Keratinocyte (primary cell): Measurements from ENCODE around the gene UBE2O. TPM values are rescaled to one million over a fixed set of nuclear protein-coding genes. Genes with fewer than 3 reads are reported as not detected.

ENCODE experiments used
- DNase-seq: peaks from one replicate; pipeline ENCODE4 v3.0.0-alpha.2; 2011; ENCODE audit warnings: low read depth, missing footprints, low spot score
- FAIRE-seq: peaks from 2 replicates; lab custom pipeline; 2011; peaks lifted over from hg19 to GRCh38; lab: Jason Lieb, UNC
- H2AFZ ChIP-seq: 2 replicates; pipeline ENCODE4 v1.6.0; 2012; ENCODE audit warnings: low read length, control low read depth, inconsistent platforms; ENCODE audit not compliant: control insufficient read depth
- H3K27ac ChIP-seq: 2 replicates; pipeline ENCODE4 v1.5.1; 2011; ENCODE audit warnings: low read length; ENCODE audit not compliant: control insufficient read depth, insufficient read depth
- H3K27me3 ChIP-seq: 3 replicates; pipeline ENCODE4 v1.6.0; 2011; ENCODE audit warnings: low read length; ENCODE audit not compliant: control insufficient read depth, insufficient read depth; ENCODE audit errors: extremely low read depth
- H3K36me3 ChIP-seq, 2 experiments: 2 replicates in 1 of 2; 3 replicates in 1 of 2; pipeline ENCODE4 v1.5.1; 2011; ENCODE audit warnings: low read length in 2 of 2, mild to moderate bottlenecking in 1 of 2; ENCODE audit not compliant: control insufficient read depth in 2 of 2, insufficient read depth in 2 of 2; ENCODE audit errors: extremely low read depth in 1 of 2
- H3K4me1 ChIP-seq: 3 replicates; pipeline ENCODE4 v1.5.1; 2011; ENCODE audit warnings: low read length; ENCODE audit not compliant: control insufficient read depth, insufficient read depth; ENCODE audit errors: extremely low read depth
- H3K4me2 ChIP-seq: 3 replicates; pipeline ENCODE4 v1.6.0; 2011; ENCODE audit warnings: low read depth, low read length; ENCODE audit not compliant: control insufficient read depth, insufficient read depth; ENCODE audit errors: extremely low read depth
- H3K4me3 ChIP-seq, 3 experiments: fragments of 200-600 bp in 1 of 3; sonication (generic) in 1 of 3; 2 replicates in 2 of 3; 3 replicates in 1 of 3; pipeline ENCODE4 v1.5.1; 2011 to 2016; ENCODE audit warnings: low read length in 3 of 3, mild to moderate bottlenecking in 3 of 3, control low read depth in 2 of 3, inconsistent platforms in 1 of 3, low read depth in 1 of 3, mixed read lengths in 1 of 3, mixed run types in 1 of 3, moderate library complexity in 1 of 3; ENCODE audit not compliant: control insufficient read depth in 2 of 3, insufficient read depth in 2 of 3; ENCODE audit errors: extremely low read depth in 1 of 3
- H3K79me2 ChIP-seq: 2 replicates; pipeline ENCODE4 v1.6.0; 2012; ENCODE audit warnings: low read length; ENCODE audit not compliant: control insufficient read depth, insufficient read depth
- H3K9ac ChIP-seq: 3 replicates; pipeline ENCODE4 v1.6.0; 2011; ENCODE audit warnings: low read length; ENCODE audit not compliant: control insufficient read depth, insufficient read depth; ENCODE audit errors: extremely low read depth
- H3K9me1 ChIP-seq: 3 replicates; pipeline ENCODE4 v1.6.0; 2011; ENCODE audit warnings: low read length; ENCODE audit not compliant: control insufficient read depth, insufficient read depth; ENCODE audit errors: extremely low read depth
- H3K9me3 ChIP-seq: 2 replicates; pipeline ENCODE4 v1.5.1; 2012; ENCODE audit warnings: low read depth, low read length; ENCODE audit not compliant: control insufficient read depth
- H4K20me1 ChIP-seq: 3 replicates; pipeline ENCODE4 v1.6.0; 2011; ENCODE audit warnings: low read length; ENCODE audit not compliant: control insufficient read depth, insufficient read depth; ENCODE audit errors: extremely low read depth
- EZH2 ChIP-seq: IDR thresholded peaks from one replicate; pipeline ENCODE4 v1.6.1; 2012; ENCODE audit warnings: inconsistent platforms, mild to moderate bottlenecking, low read length, moderate library complexity
- dilution Hi-C: fragments of 300-500 bp; cut with MboI; formaldehyde crosslinking; loops from one replicate; pipeline ENCODE4 v1.7.0; 2020; ENCODE audit warnings: low sequenced_read_pairs; ENCODE audit not compliant: extremely low pct_ligation_motif_present
- polyA plus RNA-seq, 5 experiments: library from polyadenylated mRNA; depleted of rRNA in 3 of 5; stranded (reverse) in 3 of 5; stranded (forward) in 1 of 5; unstranded in 1 of 5; fragments of >200 nt; gene quantifications; 1 replicate in 1 of 5; 2 replicates in 3 of 5; 3 replicates in 1 of 5; pipeline versions ENCODE4 v1.2.1 to v1.2.3, GENCODE V29; 2011 to 2012; ENCODE audit warnings: missing spikeins in 2 of 5, low read depth in 1 of 5, low replicate concordance in 1 of 5
- TF ChIP-seq, protein P1 (sequence below), 3 experiments: IDR thresholded peaks in 1 of 3; conservative IDR thresholded peaks in 1 of 3; optimal IDR thresholded peaks in 1 of 3; 2 replicates in 2 of 3; 3 replicates in 1 of 3; pipeline versions ENCODE3 to v1.5.1; 2011; ENCODE audit warnings: low read length in 3 of 3, mild to moderate bottlenecking in 3 of 3, moderate library complexity in 2 of 3, control low read depth in 1 of 3, inconsistent platforms in 1 of 3; ENCODE audit not compliant: insufficient read depth in 2 of 3; ENCODE audit errors: extremely low read depth in 1 of 3

Gene UBE2O
- polyA plus RNA-seq, 1 donor (not counting 4 experiments of a cell fraction or from before 2014, with no cell fraction given) = 10.9 TPM

DNA sequence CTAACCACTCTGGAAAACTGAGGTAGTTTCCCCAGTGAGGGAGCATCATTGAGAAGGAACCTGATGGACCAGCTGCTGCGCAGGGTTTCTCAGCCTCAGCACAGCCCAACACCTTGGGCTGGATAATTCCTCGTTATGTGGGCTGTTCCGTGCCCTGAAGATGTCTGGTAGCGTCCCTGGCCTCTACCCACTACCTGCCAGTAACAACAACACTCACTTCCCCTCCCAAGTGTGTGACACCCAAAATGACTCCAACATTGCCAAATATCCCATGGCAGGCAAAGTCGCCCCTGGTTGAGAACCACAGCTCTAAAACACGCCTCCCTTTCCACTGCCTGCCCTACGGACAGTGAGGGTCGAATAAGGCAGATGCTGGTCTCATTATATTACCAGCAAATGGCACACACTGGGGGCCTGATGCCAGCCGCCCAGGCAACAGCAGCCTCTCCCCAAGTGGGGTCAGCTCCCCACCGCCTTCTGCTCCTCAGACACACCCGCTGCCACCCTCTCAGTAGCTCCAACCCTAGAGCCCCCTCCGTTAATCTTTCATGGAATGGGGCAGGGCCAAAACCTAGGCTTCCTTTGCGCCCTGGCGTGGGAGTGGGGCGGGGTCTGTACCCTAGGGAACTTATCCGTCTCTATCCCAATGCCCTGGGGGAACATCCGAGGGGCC lies 47.3 kb upstream of the UBE2O start:
- Histone ChIP-seq H2AFZ (no peak overlapping the region), H3K27ac (peak overlapping the region; percentile 91), H3K9me3 (no peaks in the 10 kb centered on the region), H3K4me1 (peaks cover 33% of the 10 kb centered on the region), H3K79me2 (peaks cover 53% of the 10 kb centered on the region), H4K20me1 (peaks cover 16% of the 10 kb centered on the region), H3K4me3 (peak overlapping the region; percentile 87 to 97 (median 94)), H3K9ac (peak overlapping the region; percentile 95), H3K4me2 (peak overlapping the region; percentile 84), H3K9me1 (peaks cover 3% of the 10 kb centered on the region), H3K36me3 (peaks cover 1 to 5% of the 10 kb centered on the region in 2 experiments), H3K27me3 (no peaks in the 10 kb centered on the region)
- no peak for FAIRE-seq
- dilution Hi-C loops = no loop called here
- no peak for DNase-seq
- no peak for TF ChIP-seq EZH2
- TF ChIP-seq, protein P1, sequence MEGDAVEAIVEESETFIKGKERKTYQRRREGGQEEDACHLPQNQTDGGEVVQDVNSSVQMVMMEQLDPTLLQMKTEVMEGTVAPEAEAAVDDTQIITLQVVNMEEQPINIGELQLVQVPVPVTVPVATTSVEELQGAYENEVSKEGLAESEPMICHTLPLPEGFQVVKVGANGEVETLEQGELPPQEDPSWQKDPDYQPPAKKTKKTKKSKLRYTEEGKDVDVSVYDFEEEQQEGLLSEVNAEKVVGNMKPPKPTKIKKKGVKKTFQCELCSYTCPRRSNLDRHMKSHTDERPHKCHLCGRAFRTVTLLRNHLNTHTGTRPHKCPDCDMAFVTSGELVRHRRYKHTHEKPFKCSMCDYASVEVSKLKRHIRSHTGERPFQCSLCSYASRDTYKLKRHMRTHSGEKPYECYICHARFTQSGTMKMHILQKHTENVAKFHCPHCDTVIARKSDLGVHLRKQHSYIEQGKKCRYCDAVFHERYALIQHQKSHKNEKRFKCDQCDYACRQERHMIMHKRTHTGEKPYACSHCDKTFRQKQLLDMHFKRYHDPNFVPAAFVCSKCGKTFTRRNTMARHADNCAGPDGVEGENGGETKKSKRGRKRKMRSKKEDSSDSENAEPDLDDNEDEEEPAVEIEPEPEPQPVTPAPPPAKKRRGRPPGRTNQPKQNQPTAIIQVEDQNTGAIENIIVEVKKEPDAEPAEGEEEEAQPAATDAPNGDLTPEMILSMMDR (optimal IDR thresholded peaks at IDR 0.05 in 1 of 3, IDR thresholded peaks at IDR 0.05 in 1 of 3, conservative IDR thresholded peaks at IDR 0.05 in 1 of 3; ENCODE audit: extremely low read depth in 1 of 3, insufficient read depth in 2 of 3, low read length in 3 of 3) = no peak

DNA sequence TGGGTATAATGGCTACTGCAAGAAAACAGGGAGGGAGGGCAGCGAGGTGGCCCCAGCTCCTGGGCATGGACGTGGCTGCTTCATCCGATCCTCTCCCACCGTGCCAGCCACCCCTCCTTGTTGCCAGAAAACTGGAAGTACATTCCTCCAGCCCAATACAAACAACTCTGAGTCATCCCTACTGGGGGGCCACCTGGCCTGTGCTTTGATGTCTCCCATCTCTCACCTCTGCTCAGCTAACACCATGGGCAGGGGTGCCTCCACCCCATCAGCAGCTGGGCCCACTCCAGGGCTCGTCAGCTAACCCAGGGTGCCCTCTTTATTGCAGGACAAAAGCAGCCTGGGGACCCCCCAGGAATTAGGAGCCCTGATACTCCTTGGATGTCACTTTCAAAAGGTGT lies 46.3 kb upstream of the UBE2O start:
- H2AFZ ChIP-seq = no peak overlapping the region
- H3K4me2 ChIP-seq = peak overlapping the region; percentile 84
- H3K36me3 ChIP-seq = peaks cover 5 to 6% of the 10 kb centered on the region in 2 experiments
- peaks cover 33% of the 10 kb centered on the region for H3K4me1 ChIP-seq
- peak overlapping the region; percentile 91 for H3K27ac ChIP-seq
- FAIRE-seq (no peak), DNase-seq (no peak)
- no peaks in the 10 kb centered on the region for H3K27me3 ChIP-seq
- peaks cover 55% of the 10 kb centered on the region for H3K79me2 ChIP-seq
- no peak for TF ChIP-seq EZH2
- TF ChIP-seq, protein P1 (optimal IDR thresholded peaks at IDR 0.05 in 1 of 3, IDR thresholded peaks at IDR 0.05 in 1 of 3, conservative IDR thresholded peaks at IDR 0.05 in 1 of 3; ENCODE audit: extremely low read depth in 1 of 3, insufficient read depth in 2 of 3, low read length in 3 of 3) = no peak
- no peaks in the 10 kb centered on the region for H3K9me3 ChIP-seq
- dilution Hi-C loops = no loop called here
- H3K9me1 ChIP-seq = peaks cover 3% of the 10 kb centered on the region
- H3K4me3 ChIP-seq = peak overlapping the region; percentile 87 to 97 (median 94)
- peaks cover 21% of the 10 kb centered on the region for H4K20me1 ChIP-seq
- H3K9ac ChIP-seq = peak overlapping the region; percentile 95
